Transverse colon (tissue), 4 donors: ENCODE results near the gene PPM1H. TPM values are rescaled to one million over a fixed set of nuclear protein-coding genes. Genes with fewer than 3 reads are reported as not detected.

Source experiments
- DNase-seq: peaks from one replicate; pipeline ENCODE4 v3.0.0-alpha.2; 2019
- H3K27ac ChIP-seq, 4 donors: fragments of 200-600 bp; sonication (generic); 2 replicates each; pipeline ENCODE4 v1.5.1; 2016 to 2018; ENCODE audit warnings: inconsistent platforms in 4 of 4
- H3K27me3 ChIP-seq: fragments of 200-600 bp; sonication (generic); 2 replicates; pipeline ENCODE4 v1.5.1; 2017; ENCODE audit warnings: inconsistent platforms
- H3K36me3 ChIP-seq, 4 donors: fragments of 200-600 bp; sonication (generic); 2 replicates each; pipeline ENCODE4 v1.5.1; 2017 to 2019; ENCODE audit warnings: inconsistent platforms in 4 of 4
- H3K4me1 ChIP-seq, 4 donors: fragments of 200-600 bp; sonication (generic); 2 replicates each; pipeline ENCODE4 v1.5.1; 2017 to 2020; ENCODE audit warnings: inconsistent platforms in 4 of 4
- H3K4me3 ChIP-seq, 4 donors: fragments of 200-600 bp; sonication (generic); 1 replicate in 1 of 4; 2 replicates in 3 of 4; pipeline versions ENCODE4 v1.5.1 to v1.6.1; 2017 to 2019; ENCODE audit warnings: inconsistent platforms in 4 of 4
- H3K9me3 ChIP-seq, 2 donors: fragments of 200-600 bp; sonication (generic); 2 replicates each; pipeline ENCODE4 v1.5.1; 2017 to 2019; ENCODE audit warnings: inconsistent platforms in 2 of 2
- EP300 ChIP-seq: sonication (generic); formaldehyde crosslinking; IDR thresholded peaks from one replicate; pipeline ENCODE4 v1.6.1; 2017; ENCODE audit warnings: antibody characterized with exemption, low read depth
- POLR2A ChIP-seq: fragments of 450-650 bp; IDR thresholded peaks from one replicate; pipeline ENCODE4 v1.6.1; 2016; ENCODE audit warnings: antibody characterized with exemption, mild to moderate bottlenecking, moderate library complexity
- POLR2AphosphoS5 ChIP-seq, 3 donors: sonication (generic); formaldehyde crosslinking; IDR thresholded peaks; one replicate each; pipeline ENCODE4 v1.6.1; 2016; ENCODE audit warnings: antibody characterized with exemption in 3 of 3
- WGBS, 2 donors: methylation state at CpG; one replicate each; pipeline ENCODE4 v1.1.5; 2018; ENCODE audit warnings: low coverage in 1 of 2; 5-methylcytosine and 5-hydroxymethylcytosine counted together
- in situ Hi-C, 4 donors: fragments of 200-750 bp; cut with MboI; loops; one replicate each; pipeline versions ENCODE4 v1.15.0 to v1.15.1; 2017; ENCODE audit warnings: low sequenced_read_pairs in 3 of 4, low pct_ligation_motif_present in 1 of 4, low pct_unique_long_range_greater_than_20kb in 1 of 4
- intact Hi-C: fragments of 100-400 bp; cut with DNase I; formaldehyde crosslinking; loops from one replicate; pipeline ENCODE4 v1.15.1; 2023; ENCODE audit warnings: low total_unique reads
- total RNA-seq, 4 donors: library from RNA; depleted of rRNA; stranded (reverse); fragments of >200 nt; gene quantifications; one replicate each; pipeline ENCODE4 v1.1.0, GENCODE V29; 2016
- TF ChIP-seq, protein P1 (sequence below), 5 experiments: fragments of 200-600 bp in 3 of 5; fragments of 450-650 bp in 2 of 5; sonication (generic) in 3 of 5; IDR thresholded peaks; 1 replicate in 2 of 5; 2 replicates in 3 of 5; pipeline ENCODE4 v1.5.1; 2016 to 2017; ENCODE audit warnings: antibody characterized with exemption in 5 of 5, inconsistent platforms in 3 of 5, mild to moderate bottlenecking in 2 of 5, moderate library complexity in 1 of 5

Gene PPM1H
- total RNA-seq, 4 donors from 2014 or later = 0.37 to 3.2 (median 2.8) TPM

DNA sequence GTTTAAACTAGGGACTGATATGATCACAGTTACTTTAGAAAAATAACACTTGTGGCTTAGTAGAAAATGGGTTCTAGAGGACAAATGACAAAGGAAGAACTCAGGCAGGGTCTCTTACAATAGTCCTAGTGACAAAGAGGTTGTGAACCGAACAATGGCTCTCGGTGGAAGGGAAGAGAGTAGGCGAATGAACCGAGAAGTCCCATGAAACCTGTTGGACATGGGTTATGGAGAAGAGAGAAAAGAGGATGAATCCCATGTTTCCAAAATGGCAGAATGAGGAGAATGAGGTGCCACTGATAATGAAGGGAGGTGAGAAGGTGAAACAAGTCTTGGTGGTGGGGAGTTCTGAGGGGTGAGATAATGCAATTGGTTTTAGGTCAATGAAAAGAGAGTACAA is 94.1 kb downstream of the PPM1H start:
- TF ChIP-seq POLR2AphosphoS5 (IDR thresholded peaks at IDR 0.05) = no peak
- no peak for TF ChIP-seq EP300
- TF ChIP-seq, protein P1, sequence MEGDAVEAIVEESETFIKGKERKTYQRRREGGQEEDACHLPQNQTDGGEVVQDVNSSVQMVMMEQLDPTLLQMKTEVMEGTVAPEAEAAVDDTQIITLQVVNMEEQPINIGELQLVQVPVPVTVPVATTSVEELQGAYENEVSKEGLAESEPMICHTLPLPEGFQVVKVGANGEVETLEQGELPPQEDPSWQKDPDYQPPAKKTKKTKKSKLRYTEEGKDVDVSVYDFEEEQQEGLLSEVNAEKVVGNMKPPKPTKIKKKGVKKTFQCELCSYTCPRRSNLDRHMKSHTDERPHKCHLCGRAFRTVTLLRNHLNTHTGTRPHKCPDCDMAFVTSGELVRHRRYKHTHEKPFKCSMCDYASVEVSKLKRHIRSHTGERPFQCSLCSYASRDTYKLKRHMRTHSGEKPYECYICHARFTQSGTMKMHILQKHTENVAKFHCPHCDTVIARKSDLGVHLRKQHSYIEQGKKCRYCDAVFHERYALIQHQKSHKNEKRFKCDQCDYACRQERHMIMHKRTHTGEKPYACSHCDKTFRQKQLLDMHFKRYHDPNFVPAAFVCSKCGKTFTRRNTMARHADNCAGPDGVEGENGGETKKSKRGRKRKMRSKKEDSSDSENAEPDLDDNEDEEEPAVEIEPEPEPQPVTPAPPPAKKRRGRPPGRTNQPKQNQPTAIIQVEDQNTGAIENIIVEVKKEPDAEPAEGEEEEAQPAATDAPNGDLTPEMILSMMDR (IDR thresholded peaks at IDR 0.05) = no peak
- Histone ChIP-seq H3K9me3 (no peaks in the 10 kb centered on the region), H3K27me3 (no peaks in the 10 kb centered on the region), H3K4me1 (no peaks in the 10 kb centered on the region), H3K36me3 (no peaks in the 10 kb centered on the region), H3K4me3 (no peak overlapping the region), H3K27ac (no peak overlapping the region)
- intact Hi-C loops = no loop called here
- in situ Hi-C loops = no loop called here
- no peak for DNase-seq
- 92 to 95% methylated on average over 4 of the region's 4 CpGs for WGBS, 2 donors

DNA sequence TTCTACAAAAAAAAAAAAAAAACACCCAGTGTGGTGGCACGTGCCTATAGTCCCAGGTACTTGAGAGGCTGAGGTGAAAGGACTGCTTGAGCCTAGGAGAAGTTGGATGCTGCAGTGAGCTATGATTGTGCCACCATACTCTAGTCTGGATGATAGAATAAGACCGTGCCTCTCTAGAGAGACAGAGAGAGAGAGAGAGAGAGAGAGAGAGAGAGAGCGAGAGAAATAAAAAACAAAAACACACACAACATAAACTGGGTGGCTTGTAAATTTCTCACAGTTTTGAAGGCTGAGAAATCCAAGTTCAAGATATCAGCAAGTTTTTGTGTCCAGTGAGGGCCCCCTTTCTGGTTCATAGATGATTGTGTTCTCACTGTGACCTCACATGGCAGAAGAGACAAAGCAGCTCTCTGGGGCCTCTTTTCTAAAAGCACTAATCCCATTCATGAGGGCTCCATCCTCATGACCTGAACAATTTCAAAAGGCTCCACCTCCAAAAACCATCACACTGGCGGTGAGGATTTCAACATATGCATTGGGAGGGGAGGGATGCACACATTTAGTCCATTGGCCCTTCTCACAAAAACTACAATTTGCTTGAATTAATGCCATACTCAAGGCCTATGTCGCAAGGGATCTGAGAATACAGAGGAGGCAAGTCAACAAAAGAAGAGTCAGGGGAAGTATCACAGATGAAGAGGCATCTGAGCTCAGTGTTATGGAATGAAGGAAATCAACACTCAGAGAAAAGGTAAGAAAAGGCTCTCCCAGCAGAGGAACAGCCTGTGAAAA is 94.9 kb downstream of the PPM1H start:
- Histone ChIP-seq H3K4me3 (no peak overlapping the region), H3K27me3 (no peaks in the 10 kb centered on the region), H3K36me3 (no peaks in the 10 kb centered on the region), H3K4me1 (no peaks in the 10 kb centered on the region), H3K9me3 (no peaks in the 10 kb centered on the region), H3K27ac (no peak overlapping the region)
- TF ChIP-seq, protein P1 (IDR thresholded peaks at IDR 0.05) = no peak
- TF ChIP-seq POLR2AphosphoS5 (IDR thresholded peaks at IDR 0.05) (no peak), POLR2A (no peak), EP300 (no peak)
- 77 to 88% methylated on average over 3 to 5 of the region's 5 CpGs for WGBS, 2 donors
- in situ Hi-C loops = no loop called here
- intact Hi-C loops = no loop called here
- no peak for DNase-seq

DNA sequence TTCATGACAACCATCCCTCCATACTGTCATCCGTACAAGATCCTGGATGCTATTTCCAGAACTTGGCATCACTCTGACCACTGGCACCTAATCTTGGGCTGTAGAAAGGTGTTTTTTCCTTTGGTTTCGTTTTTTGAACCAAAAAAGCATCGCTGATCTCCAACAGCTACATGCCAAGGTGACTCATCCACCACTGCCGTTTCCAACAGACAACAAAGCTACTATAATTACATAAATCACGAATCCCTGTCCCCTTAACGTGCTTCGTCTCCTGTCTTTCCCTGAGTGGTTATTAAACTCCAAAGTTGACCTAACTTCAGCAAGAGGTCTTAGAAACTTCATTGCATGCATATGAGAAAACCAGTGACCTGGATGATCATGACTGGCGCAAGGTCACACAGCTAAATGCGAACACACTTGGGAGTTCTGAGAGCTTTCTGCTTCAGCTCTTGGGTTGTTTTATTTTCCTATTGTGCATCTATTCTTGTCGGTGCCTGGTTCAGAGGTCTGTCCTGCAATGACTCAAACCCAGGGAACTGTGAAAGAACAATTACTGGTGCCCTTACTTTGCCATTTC is 99.9 kb downstream of the PPM1H start:
- Histone ChIP-seq H3K27ac (no peak overlapping the region), H3K27me3 (no peaks in the 10 kb centered on the region), H3K4me1 (no peaks in the 10 kb centered on the region), H3K9me3 (no peaks in the 10 kb centered on the region), H3K36me3 (no peaks in the 10 kb centered on the region), H3K4me3 (no peak overlapping the region)
- DNase-seq = no peak
- TF ChIP-seq POLR2A = no peak
- no peak for TF ChIP-seq POLR2AphosphoS5 (IDR thresholded peaks at IDR 0.05)
- TF ChIP-seq EP300 = no peak
- TF ChIP-seq, protein P1 (IDR thresholded peaks at IDR 0.05) = no peak
- intact Hi-C loops (no loop called here), in situ Hi-C loops (no loop called here)
- WGBS, 2 donors = 76 to 81% methylated on average over 4 to 10 of the region's 10 CpGs

DNA sequence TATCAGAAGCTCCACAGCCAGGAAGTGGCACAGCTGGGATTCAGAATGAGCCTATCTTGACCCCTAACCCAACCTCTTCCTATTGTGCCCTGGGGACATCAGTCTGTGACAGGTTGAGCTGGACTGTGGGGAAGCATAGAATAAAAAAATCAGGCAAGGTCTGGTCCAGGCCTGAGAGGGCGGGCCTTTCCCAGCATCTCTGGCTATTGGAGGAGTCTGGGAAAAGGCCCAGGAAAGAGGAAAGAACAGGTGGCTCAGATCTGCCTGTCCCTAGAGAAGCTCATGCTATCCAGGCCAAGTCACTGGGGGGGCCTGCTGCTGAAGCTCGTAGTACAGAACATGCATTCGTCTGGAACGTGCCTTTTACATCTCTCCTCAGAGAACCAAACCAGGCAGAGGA is 100.5 kb downstream of the PPM1H start:
- no peak overlapping the region for H3K4me3 ChIP-seq
- no peaks in the 10 kb centered on the region for H3K9me3 ChIP-seq
- H3K4me1 ChIP-seq = no peaks in the 10 kb centered on the region
- 78% methylated on average over 4 of the region's 4 CpGs; no CpG with 5 or more reads in 1 of the 2 donors for WGBS, 2 donors
- H3K27me3 ChIP-seq = no peaks in the 10 kb centered on the region
- TF ChIP-seq, protein P1 (IDR thresholded peaks at IDR 0.05) = no peak
- TF ChIP-seq EP300 = no peak
- TF ChIP-seq POLR2A = no peak
- TF ChIP-seq POLR2AphosphoS5 (IDR thresholded peaks at IDR 0.05) = no peak
- H3K36me3 ChIP-seq = no peaks in the 10 kb centered on the region
- intact Hi-C loops (no loop called here), in situ Hi-C loops (no loop called here)
- peak; percentile 13 for DNase-seq
- H3K27ac ChIP-seq = no peak overlapping the region
